ENCODE data around the gene HADHA. TPM values are rescaled to one million over a fixed set of nuclear protein-coding genes. Genes with fewer than 3 reads are reported as not detected.

The HADHA gene
- total RNA-seq, 4 donors from 2014 or later = 443 to 480 (median 462) TPM

DNA sequence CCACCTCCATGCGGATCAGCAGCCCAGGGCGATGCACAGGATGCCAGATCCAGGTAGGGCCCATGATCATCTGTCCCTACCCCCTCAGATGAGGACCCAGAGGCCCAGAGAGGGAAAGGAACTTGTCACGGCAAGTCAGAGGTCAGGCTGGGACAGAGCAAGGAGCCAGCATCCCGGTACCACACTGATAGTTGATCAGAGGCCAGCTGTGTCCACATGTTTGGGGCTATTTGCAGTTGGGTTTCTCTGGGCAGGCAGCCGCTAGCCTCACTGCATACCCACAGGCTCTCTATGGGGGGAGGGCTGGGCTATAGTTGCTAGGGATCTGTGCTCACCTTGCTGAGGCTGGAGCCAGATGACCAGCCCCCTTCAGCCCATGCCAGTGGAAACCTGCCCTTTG lies 62.0 kb downstream of the HADHA start:
- intact Hi-C loops (cut with DNase I; ENCODE audit: low total_unique reads) = loop anchor here (5.0 kb wide), 1 partner anchor 305 kb away; the partner anchor contains the start of gene ASXL2
- no peak for TF ChIP-seq POLR2A (IDR thresholded peaks at IDR 0.05)
- TF ChIP-seq, protein P1, sequence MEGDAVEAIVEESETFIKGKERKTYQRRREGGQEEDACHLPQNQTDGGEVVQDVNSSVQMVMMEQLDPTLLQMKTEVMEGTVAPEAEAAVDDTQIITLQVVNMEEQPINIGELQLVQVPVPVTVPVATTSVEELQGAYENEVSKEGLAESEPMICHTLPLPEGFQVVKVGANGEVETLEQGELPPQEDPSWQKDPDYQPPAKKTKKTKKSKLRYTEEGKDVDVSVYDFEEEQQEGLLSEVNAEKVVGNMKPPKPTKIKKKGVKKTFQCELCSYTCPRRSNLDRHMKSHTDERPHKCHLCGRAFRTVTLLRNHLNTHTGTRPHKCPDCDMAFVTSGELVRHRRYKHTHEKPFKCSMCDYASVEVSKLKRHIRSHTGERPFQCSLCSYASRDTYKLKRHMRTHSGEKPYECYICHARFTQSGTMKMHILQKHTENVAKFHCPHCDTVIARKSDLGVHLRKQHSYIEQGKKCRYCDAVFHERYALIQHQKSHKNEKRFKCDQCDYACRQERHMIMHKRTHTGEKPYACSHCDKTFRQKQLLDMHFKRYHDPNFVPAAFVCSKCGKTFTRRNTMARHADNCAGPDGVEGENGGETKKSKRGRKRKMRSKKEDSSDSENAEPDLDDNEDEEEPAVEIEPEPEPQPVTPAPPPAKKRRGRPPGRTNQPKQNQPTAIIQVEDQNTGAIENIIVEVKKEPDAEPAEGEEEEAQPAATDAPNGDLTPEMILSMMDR (IDR thresholded peaks at IDR 0.05 in 4 of 5, conservative IDR thresholded peaks at IDR 0.05 in 1 of 5) = no peak
- DNase-seq = no peak

GRCh38 chr2:26179446-26179913 lies 65.0 kb downstream of the HADHA start:
- in situ Hi-C loops (cut with MboI; ENCODE audit: low sequenced_read_pairs in 4 of 4) = no loop called here
- Histone ChIP-seq H3K27me3 (peaks cover under 1 to 7% (median 4%) of the 10 kb centered on the region in 3 donors), H3K9me3 (no peaks in the 10 kb centered on the region), H3K4me1 (peaks cover 5 to 7% of the 10 kb centered on the region in 2 donors), H3K27ac (no peak overlapping the region), H3K4me3 (peak overlapping the region; percentile 46 to 63 (median 58)), H3K36me3 (no peaks in the 10 kb centered on the region)
- ATAC-seq (no peak), DNase-seq (no peak)
- intact Hi-C loops (cut with DNase I; ENCODE audit: low total_unique reads) = no loop called here
- TF ChIP-seq POLR2A (IDR thresholded peaks at IDR 0.05) = no peak
- TF ChIP-seq, protein P1 (IDR thresholded peaks at IDR 0.05 in 4 of 5, conservative IDR thresholded peaks at IDR 0.05 in 1 of 5) = no peak

More for the DNA sequence above, 62.0 kb downstream of the HADHA start:
- in situ Hi-C loops (cut with MboI; ENCODE audit: low sequenced_read_pairs in 4 of 4) = loop anchor here in 1 of 4 donors (10.0 kb wide), 1 partner anchor 152 kb away; no protein-coding TSS in a partner anchor
- H3K36me3 ChIP-seq = no peaks in the 10 kb centered on the region
- H3K27me3 ChIP-seq = no peaks in the 10 kb centered on the region
- H3K9me3 ChIP-seq = no peaks in the 10 kb centered on the region
- ATAC-seq = no peak
- peaks cover 5 to 7% of the 10 kb centered on the region in 2 donors for H3K4me1 ChIP-seq
- H3K4me3 ChIP-seq = no peak overlapping the region
- no peak overlapping the region for H3K27ac ChIP-seq

DNA sequence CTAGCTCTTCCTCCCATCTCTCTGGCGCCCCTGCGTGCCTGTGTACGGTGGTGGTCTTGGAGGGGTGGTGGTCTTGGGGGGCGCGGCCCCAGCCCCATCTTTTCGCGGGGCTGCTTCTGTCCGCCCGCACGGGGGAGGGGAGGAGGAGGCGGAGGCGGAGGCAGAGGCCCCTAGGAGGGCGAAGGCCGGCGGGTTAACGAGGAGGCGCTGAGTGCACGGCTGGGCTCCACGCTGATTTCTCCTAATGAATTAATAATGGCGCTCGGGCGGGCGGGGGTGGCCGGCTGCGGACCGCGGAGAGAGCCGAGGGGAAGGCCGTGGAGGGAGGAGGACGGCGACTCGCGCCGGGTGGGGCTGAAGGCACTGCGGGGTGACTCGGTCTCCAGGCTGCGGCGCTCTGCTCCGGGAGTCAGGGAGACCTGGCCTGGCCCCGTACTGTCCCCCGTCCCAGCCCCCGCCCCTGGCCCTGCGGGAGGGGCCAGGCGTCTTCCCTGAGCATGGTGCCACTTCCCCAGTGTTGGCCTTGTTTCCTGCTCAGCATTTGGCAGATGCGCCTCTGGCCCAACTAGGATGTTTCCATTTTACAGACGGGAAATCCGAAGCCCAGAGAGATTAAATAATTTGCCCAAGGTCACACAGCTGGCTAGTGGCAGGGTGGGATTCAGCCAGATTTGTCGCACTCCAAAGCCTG lies 65.5 kb downstream of the HADHA start:
- TF ChIP-seq, protein P1 (IDR thresholded peaks at IDR 0.05 in 4 of 5, conservative IDR thresholded peaks at IDR 0.05 in 1 of 5) = no peak
- TF ChIP-seq POLR2A (IDR thresholded peaks at IDR 0.05) = no peak
- Histone ChIP-seq H3K36me3 (no peaks in the 10 kb centered on the region), H3K27me3 (peaks cover 6 to 13% (median 10%) of the 10 kb centered on the region in 3 donors), H3K9me3 (no peaks in the 10 kb centered on the region), H3K4me1 (peaks cover 5 to 9% of the 10 kb centered on the region in 2 donors), H3K27ac (no peak overlapping the region), H3K4me3 (peak overlapping the region; percentile 46 to 63 (median 58))
- ATAC-seq (peak; percentile 21 to 35), DNase-seq (no peak)
- intact Hi-C loops (cut with DNase I; ENCODE audit: low total_unique reads) (no loop called here), in situ Hi-C loops (cut with MboI; ENCODE audit: low sequenced_read_pairs in 4 of 4) (no loop called here)

DNA sequence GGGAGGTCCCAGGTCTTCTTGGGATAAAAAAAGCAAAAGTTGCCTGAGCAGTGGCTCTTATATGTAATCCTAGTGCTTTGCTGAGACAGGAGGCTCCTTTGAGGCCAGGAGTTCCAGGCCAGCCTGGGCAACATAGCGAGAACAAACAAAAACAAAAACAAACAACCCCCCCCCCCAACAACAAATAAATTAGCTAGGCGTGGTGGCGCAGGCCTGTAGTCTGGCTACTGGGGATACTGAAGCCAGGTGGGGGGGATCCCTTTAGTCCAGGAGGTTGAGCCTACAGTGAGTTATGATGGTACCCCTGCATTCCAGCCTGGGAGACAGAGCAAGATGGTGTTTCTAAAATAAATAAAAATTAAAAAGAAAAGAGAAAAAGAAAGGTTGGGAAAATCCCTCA lies 66.2 kb downstream of the HADHA start:
- ATAC-seq (no peak), DNase-seq (no peak)
- Histone ChIP-seq H3K9me3 (no peaks in the 10 kb centered on the region), H3K4me1 (peaks cover 5 to 14% of the 10 kb centered on the region in 2 donors), H3K36me3 (no peaks in the 10 kb centered on the region), H3K27me3 (peaks cover 12 to 19% (median 16%) of the 10 kb centered on the region in 3 donors), H3K27ac (no peak overlapping the region), H3K4me3 (peak overlapping the region in 2 of 4 donors; percentile 55 to 63)
- TF ChIP-seq, protein P1 (IDR thresholded peaks at IDR 0.05 in 4 of 5, conservative IDR thresholded peaks at IDR 0.05 in 1 of 5) = no peak
- no peak for TF ChIP-seq POLR2A (IDR thresholded peaks at IDR 0.05)
- intact Hi-C loops (cut with DNase I; ENCODE audit: low total_unique reads) (no loop called here), in situ Hi-C loops (cut with MboI; ENCODE audit: low sequenced_read_pairs in 4 of 4) (no loop called here)

Measured in gastrocnemius medialis (tissue), 4 donors.